ENCODE results near the gene SAMD7. TPM values are rescaled to one million over a fixed set of nuclear protein-coding genes. Genes with fewer than 3 reads are reported as not detected.

The SAMD7 gene
- total RNA-seq, 1 experiment from 2014 or later, result not detected

DNA sequence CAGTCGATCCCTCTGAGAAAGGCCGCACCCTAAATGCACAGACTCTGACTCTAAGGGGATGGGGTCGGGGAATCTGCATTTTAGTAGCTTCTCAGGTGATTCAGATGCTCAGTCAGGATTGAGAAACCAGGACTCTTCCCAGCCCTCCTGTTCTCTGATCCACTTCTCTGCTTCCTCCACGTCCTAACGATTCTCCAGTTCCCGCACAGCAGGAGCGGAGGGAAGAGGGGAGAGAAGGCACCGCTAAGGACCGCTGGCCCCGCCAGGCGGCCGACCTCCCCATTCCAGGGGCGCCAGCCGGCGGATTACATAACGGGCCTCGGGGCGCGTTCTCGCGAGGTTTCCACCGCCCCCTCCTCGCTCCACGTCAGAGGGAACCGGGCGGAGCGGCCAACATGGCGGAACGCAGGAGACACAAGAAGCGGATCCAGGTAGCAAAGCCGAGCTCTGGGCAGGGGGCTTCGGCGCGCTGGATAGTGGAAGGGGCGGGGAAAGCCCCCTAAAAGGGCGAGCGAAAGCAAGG is 55.1 kb downstream of the SAMD7 start, which contains the start of gene SEC62 (continued):
- TF ChIP-seq ARID4B (CRISPR knock-in tag; IDR thresholded peaks at IDR 0.05; ENCODE audit: borderline replicate concordance), result peak; percentile 28; the same call in 1 of the 2 replicates
- TF ChIP-seq TEAD1 (CRISPR knock-in tag; IDR thresholded peaks at IDR 0.05), result peak; percentile 90
- TF ChIP-seq IRF2 (CRISPR knock-in tag; IDR thresholded peaks at IDR 0.05; ENCODE audit: borderline replicate concordance, low read depth), result 0 out of 2 replicates have a peak, but pooled peaks have one; percentile 18
- TF ChIP-seq HMGA2 (CRISPR knock-in tag; IDR thresholded peaks at IDR 0.05), result no peak
- TF ChIP-seq RELA (CRISPR knock-in tag; IDR thresholded peaks at IDR 0.05; ENCODE audit: borderline replicate concordance), result no peak; the same call in 1 of the 2 replicates
- peak; percentile 87; the same call in 1 of the 2 replicates for TF ChIP-seq MYBL2 (CRISPR knock-in tag; IDR thresholded peaks at IDR 0.05)
- no peak for TF ChIP-seq TP53 (CRISPR knock-in tag; IDR thresholded peaks at IDR 0.05)
- no peak for TF ChIP-seq ATF3 (CRISPR knock-in tag; conservative IDR thresholded peaks at IDR 0.05)
- no peak for TF ChIP-seq CREB1 (CRISPR knock-in tag; IDR thresholded peaks at IDR 0.05)
- peak; percentile 57; the same call in 1 of the 2 replicates for TF ChIP-seq GABPB1 (CRISPR knock-in tag; IDR thresholded peaks at IDR 0.05)
- no peak for TF ChIP-seq JUN (CRISPR knock-in tag; IDR thresholded peaks at IDR 0.05)
- TF ChIP-seq ZNF232 (CRISPR knock-in tag; IDR thresholded peaks at IDR 0.05), result no peak; the same call in 1 of the 2 replicates
- TF ChIP-seq, protein P1, sequence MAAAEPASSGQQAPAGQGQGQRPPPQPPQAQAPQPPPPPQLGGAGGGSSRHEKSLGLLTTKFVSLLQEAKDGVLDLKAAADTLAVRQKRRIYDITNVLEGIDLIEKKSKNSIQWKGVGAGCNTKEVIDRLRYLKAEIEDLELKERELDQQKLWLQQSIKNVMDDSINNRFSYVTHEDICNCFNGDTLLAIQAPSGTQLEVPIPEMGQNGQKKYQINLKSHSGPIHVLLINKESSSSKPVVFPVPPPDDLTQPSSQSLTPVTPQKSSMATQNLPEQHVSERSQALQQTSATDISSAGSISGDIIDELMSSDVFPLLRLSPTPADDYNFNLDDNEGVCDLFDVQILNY (CRISPR knock-in tag; IDR thresholded peaks at IDR 0.05), result peak; percentile 84; the same call in 1 of the 2 replicates
- TF ChIP-seq OVOL2 (CRISPR knock-in tag; IDR thresholded peaks at IDR 0.05; ENCODE audit: borderline replicate concordance), result no peak
- no peak for TF ChIP-seq ZNF263 (CRISPR knock-in tag; IDR thresholded peaks at IDR 0.05; ENCODE audit: low read depth)
- TF ChIP-seq FOXK1 (CRISPR knock-in tag; IDR thresholded peaks at IDR 0.05), result peak; percentile 84
- TF ChIP-seq TCF7 (CRISPR knock-in tag; IDR thresholded peaks at IDR 0.05; ENCODE audit: low read depth), result no peak
- TF ChIP-seq JAZF1 (CRISPR knock-in tag; IDR thresholded peaks at IDR 0.05), result no peak
- no peak for TF ChIP-seq NR3C1 (CRISPR knock-in tag; conservative IDR thresholded peaks at IDR 0.05; ENCODE audit: low read depth)
- TF ChIP-seq ZMAT4 (CRISPR knock-in tag; IDR thresholded peaks at IDR 0.05), result no peak
- TF ChIP-seq MXD4 (CRISPR knock-in tag; IDR thresholded peaks at IDR 0.05; ENCODE audit: borderline replicate concordance), result no peak
- peak; percentile 88; the same call in 1 of the 2 replicates for TF ChIP-seq AR (CRISPR knock-in tag; IDR thresholded peaks at IDR 0.05)
- TF ChIP-seq, protein P2, sequence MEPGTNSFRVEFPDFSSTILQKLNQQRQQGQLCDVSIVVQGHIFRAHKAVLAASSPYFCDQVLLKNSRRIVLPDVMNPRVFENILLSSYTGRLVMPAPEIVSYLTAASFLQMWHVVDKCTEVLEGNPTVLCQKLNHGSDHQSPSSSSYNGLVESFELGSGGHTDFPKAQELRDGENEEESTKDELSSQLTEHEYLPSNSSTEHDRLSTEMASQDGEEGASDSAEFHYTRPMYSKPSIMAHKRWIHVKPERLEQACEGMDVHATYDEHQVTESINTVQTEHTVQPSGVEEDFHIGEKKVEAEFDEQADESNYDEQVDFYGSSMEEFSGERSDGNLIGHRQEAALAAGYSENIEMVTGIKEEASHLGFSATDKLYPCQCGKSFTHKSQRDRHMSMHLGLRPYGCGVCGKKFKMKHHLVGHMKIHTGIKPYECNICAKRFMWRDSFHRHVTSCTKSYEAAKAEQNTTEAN (CRISPR knock-in tag; IDR thresholded peaks at IDR 0.05), result no peak
- no peak for TF ChIP-seq SOX15 (CRISPR knock-in tag; IDR thresholded peaks at IDR 0.05)
- TF ChIP-seq ZNF121 (CRISPR knock-in tag; IDR thresholded peaks at IDR 0.05), result no peak
- TF ChIP-seq ZNF219 (CRISPR knock-in tag; IDR thresholded peaks at IDR 0.05; ENCODE audit: borderline replicate concordance), result no peak
- no peak for TF ChIP-seq FOXJ3 (CRISPR knock-in tag; IDR thresholded peaks at IDR 0.05; ENCODE audit: borderline replicate concordance)

Measured in WTC11 (cell line).